Thyroid gland (tissue), 4 donors: ENCODE measurements around the gene DISC1.

Source experiments
- POLR2A ChIP-seq, 2 donors: fragments of 450-650 bp; IDR thresholded peaks; one replicate each; pipeline ENCODE4 v1.6.1; 2017; ENCODE audit warnings: antibody characterized with exemption in 2 of 2, mild to moderate bottlenecking in 2 of 2, moderate library complexity in 1 of 2
- TF ChIP-seq, protein P1 (sequence below), 6 experiments: fragments of 200-600 bp in 3 of 6; fragments of 450-650 bp in 3 of 6; sonication (generic) in 3 of 6; IDR thresholded peaks; one replicate each; pipeline ENCODE4 v1.5.1; 2016 to 2019; ENCODE audit warnings: antibody characterized with exemption in 6 of 6, mild to moderate bottlenecking in 2 of 6, inconsistent platforms in 1 of 6, moderate library complexity in 1 of 6

DNA sequence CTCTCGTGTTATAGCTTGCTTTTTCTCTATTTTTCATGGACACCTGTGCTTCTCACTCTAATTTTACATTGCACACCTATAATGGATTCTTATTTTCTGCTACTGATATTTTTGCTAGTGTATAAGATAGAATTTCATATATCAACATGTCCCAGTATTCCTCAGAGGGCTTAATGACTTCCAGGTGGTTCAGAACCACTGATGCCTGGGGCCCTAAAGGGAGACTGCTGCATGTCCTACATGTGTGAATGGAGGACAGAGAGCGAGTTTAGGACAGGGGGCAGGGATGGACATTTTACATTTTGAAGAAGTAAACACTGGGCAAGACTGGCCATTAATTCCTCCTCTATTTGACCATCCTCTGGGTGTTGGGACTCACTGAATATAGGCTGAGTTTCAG is 100.6 kb downstream of the DISC1 start:
- TF ChIP-seq, protein P1, sequence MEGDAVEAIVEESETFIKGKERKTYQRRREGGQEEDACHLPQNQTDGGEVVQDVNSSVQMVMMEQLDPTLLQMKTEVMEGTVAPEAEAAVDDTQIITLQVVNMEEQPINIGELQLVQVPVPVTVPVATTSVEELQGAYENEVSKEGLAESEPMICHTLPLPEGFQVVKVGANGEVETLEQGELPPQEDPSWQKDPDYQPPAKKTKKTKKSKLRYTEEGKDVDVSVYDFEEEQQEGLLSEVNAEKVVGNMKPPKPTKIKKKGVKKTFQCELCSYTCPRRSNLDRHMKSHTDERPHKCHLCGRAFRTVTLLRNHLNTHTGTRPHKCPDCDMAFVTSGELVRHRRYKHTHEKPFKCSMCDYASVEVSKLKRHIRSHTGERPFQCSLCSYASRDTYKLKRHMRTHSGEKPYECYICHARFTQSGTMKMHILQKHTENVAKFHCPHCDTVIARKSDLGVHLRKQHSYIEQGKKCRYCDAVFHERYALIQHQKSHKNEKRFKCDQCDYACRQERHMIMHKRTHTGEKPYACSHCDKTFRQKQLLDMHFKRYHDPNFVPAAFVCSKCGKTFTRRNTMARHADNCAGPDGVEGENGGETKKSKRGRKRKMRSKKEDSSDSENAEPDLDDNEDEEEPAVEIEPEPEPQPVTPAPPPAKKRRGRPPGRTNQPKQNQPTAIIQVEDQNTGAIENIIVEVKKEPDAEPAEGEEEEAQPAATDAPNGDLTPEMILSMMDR (IDR thresholded peaks at IDR 0.05): no peak
- no peak for TF ChIP-seq POLR2A (IDR thresholded peaks at IDR 0.05)
